SKM-1 (cell line): ENCODE results near the gene PRSS48.
A peak's percentile ranks its signal among the peaks of the same experiment; 100 is the strongest.
"Not testable (repeated sequence)": the region's sequence is repeated elsewhere in the genome, so short reads cannot be mapped to it uniquely, and the experiment has no call there.

Source experiments
- DNase-seq: peaks from one replicate; lab custom pipeline; 2025; ENCODE audit not compliant: unreplicated experiment; lab: John Stamatoyannopoulos, UW

Gene PRSS48

GRCh38 chr4:151276787-151277562 is at the start of gene PRSS48:
Gene PRSS48 (plus strand): TSS chr4:151277161. CDS start chr4:151277173, 12 bp downstream.
- DNase-seq, result peak; percentile 11

GRCh38 chr4:151227172-151227571 is 49.8 kb upstream of the PRSS48 start:
- no peak for DNase-seq

- no peak for DNase-seq
Observed at GRCh38 chr4:151227731-151228130, 49.2 kb upstream of the PRSS48 start.

- DNase-seq, result no peak
Observed at GRCh38 chr4:151228189-151229119, 48.5 kb upstream of the PRSS48 start.

- DNase-seq, result no peak
Observed at GRCh38 chr4:151231915-151232595, 44.9 kb upstream of the PRSS48 start.

- no peak for DNase-seq
Observed at GRCh38 chr4:151233600-151233999, 43.4 kb upstream of the PRSS48 start.

GRCh38 chr4:151235373-151235772 is 41.6 kb upstream of the PRSS48 start:
- DNase-seq, result not testable (repeated sequence)

- DNase-seq, result no peak
Observed at GRCh38 chr4:151236036-151236435, 40.9 kb upstream of the PRSS48 start.

GRCh38 chr4:151238477-151238876 is 38.5 kb upstream of the PRSS48 start:
- no peak for DNase-seq

- DNase-seq, result no peak
Observed at GRCh38 chr4:151239608-151240007, 37.4 kb upstream of the PRSS48 start.

- no peak for DNase-seq
Observed at GRCh38 chr4:151242305-151242704, 34.7 kb upstream of the PRSS48 start.

- no peak for DNase-seq
Observed at GRCh38 chr4:151246742-151247141, 30.2 kb upstream of the PRSS48 start.

- DNase-seq, result no peak
Observed at GRCh38 chr4:151247395-151247794, 29.6 kb upstream of the PRSS48 start.

- no peak for DNase-seq
Observed at GRCh38 chr4:151248519-151248918, 28.4 kb upstream of the PRSS48 start.

GRCh38 chr4:151250706-151251105 is 26.3 kb upstream of the PRSS48 start:
- no peak for DNase-seq

GRCh38 chr4:151251603-151252304 is 25.2 kb upstream of the PRSS48 start:
- no peak for DNase-seq

GRCh38 chr4:151255226-151255625 is 21.7 kb upstream of the PRSS48 start:
- DNase-seq, result not testable (repeated sequence)

- DNase-seq, result not testable (repeated sequence)
Observed at GRCh38 chr4:151255680-151256079, 21.3 kb upstream of the PRSS48 start.

- DNase-seq, result no peak
Observed at GRCh38 chr4:151256134-151256533, 20.8 kb upstream of the PRSS48 start.

GRCh38 chr4:151257704-151258103 is 19.3 kb upstream of the PRSS48 start:
- no peak for DNase-seq

GRCh38 chr4:151259752-151260151 is 17.2 kb upstream of the PRSS48 start:
- DNase-seq, result no peak
